Measurements from ENCODE around the gene KIFC3.

- TF ChIP-seq SIN3A (IDR thresholded peaks at IDR 0.05; ENCODE audit: borderline replicate concordance, insufficient read depth, low read length): no peak
- no peak for TF ChIP-seq POLR2AphosphoS5 (IDR thresholded peaks at IDR 0.05; ENCODE audit: low read depth, low read length)
- TF ChIP-seq REST (IDR thresholded peaks at IDR 0.05; ENCODE audit: insufficient read depth in 1 of 2, low read depth in 2 of 2, low read length in 2 of 2): no peak
- no peak for TF ChIP-seq TAF1 (IDR thresholded peaks at IDR 0.05; ENCODE audit: borderline replicate concordance, insufficient read depth, low read length)
These were observed 44.4 kb downstream of the KIFC3 start for GRCh38 chr16:57757883-57758282.

All from PFSK-1 (cell line).